VCaP (cell line): Measurements from ENCODE around the gene RAB31.

Experiments used
- H3K27ac ChIP-seq: fragments of 450-650 bp; 2 replicates; pipeline ENCODE4 v1.5.1; 2017
- CTCF ChIP-seq: fragments of 450-650 bp; conservative IDR thresholded peaks from 2 replicates; pipeline ENCODE4 v1.5.1; 2017; ENCODE audit warnings: mild to moderate bottlenecking, moderate library complexity

The RAB31 gene

GRCh38 chr18:9865764-9866490, 157.8 kb downstream of the RAB31 start:
- no peak for TF ChIP-seq CTCF
- H3K27ac ChIP-seq, result no peak overlapping the region

GRCh38 chr18:9866627-9867026, 158.5 kb downstream of the RAB31 start:
- no peak overlapping the region for H3K27ac ChIP-seq
- no peak for TF ChIP-seq CTCF

- TF ChIP-seq CTCF, result no peak
- H3K27ac ChIP-seq, result no peak overlapping the region
These were observed 159.0 kb downstream of the RAB31 start for GRCh38 chr18:9867071-9867594.

- no peak for TF ChIP-seq CTCF
- no peak overlapping the region for H3K27ac ChIP-seq
These were observed 161.0 kb downstream of the RAB31 start for GRCh38 chr18:9868857-9869714.

GRCh38 chr18:9869715-9870430, 161.8 kb downstream of the RAB31 start:
- no peak for TF ChIP-seq CTCF
- H3K27ac ChIP-seq, result no peak overlapping the region

GRCh38 chr18:9870431-9871008, 162.4 kb downstream of the RAB31 start:
- TF ChIP-seq CTCF, result no peak
- H3K27ac ChIP-seq, result no peak overlapping the region
